ENCODE measurements around the gene CTIF.

CTIF gene

DNA sequence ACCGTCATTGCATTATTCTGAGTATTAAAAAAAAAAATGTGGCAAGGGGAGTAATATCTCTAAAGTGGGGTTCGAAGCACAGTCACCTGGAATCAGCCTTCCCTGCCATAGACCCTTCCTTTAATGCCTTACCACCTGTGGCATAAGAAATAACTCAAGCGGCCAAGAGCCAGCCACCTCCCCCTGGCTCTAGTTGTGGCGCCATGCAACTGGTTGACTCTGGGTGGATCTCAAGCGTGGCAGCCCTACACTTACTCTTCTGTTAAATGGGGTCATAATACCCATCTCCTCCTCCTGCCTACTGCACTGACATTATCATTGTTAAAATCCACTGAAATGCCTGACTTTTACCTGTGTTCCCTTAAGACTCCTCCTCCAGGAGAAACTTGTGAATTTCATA is 236.1 kb downstream of the CTIF start:
- Histone ChIP-seq H3K4me1 (ENCODE audit: control insufficient read depth, insufficient read depth, low read length) (no peaks in the 10 kb centered on the region), H3K27ac (ENCODE audit: low read length) (no peak overlapping the region), H3K36me3 (ENCODE audit: control insufficient read depth, insufficient read depth, low read length) (no peaks in the 10 kb centered on the region), H3K4me3 (ENCODE audit: low read length) (no peak overlapping the region), H3K9me3 (ENCODE audit: control insufficient read depth, insufficient read depth, low read length) (no peaks in the 10 kb centered on the region), H3K27me3 (ENCODE audit: control insufficient read depth, insufficient read depth, low read length) (no peaks in the 10 kb centered on the region)
- WGBS (ENCODE audit: insufficient coverage, insufficient read length): no CpG with 5 or more reads among the region's 5 CpGs
- DNase-seq (ENCODE audit: low read depth, low spot score): no peak

DNA sequence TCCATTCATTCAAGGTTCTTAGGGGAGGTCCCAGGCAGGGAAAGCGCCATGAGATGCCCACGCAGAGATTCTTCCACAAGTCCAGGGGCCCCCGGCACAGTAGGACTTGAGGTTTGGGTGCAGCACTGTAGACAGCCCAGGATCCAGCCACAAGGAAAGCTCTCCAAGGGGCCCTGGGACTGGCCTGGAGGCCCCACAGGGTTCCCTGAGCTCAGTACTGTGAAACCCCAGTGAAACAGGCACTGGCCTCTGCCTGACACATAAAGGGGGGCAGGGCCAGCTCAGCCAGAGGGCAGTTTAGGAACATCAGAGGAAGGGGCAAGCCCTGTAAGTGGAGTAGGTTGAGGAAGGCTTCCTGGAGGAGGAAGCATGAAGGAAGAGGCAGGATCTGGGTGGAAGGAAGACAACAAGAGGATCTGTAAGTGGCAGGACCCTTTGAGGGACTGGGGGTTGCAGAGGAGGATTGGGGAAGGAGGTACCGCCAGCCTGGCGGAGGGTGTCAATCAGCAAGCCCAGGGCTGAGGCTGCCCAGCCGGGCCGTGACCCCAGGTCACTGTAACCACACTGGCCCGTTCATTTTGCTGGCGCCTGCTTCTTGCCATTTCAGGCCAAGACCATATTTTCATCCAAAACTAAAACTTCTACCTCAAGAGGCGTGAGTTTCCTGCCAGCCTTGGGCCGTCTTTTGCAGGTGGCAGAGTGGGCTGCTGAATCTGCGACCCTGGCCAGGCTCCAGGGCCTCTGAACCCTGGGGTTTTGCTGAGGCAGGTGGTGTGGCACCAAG is 236.7 kb downstream of the CTIF start:
- H3K36me3 ChIP-seq (ENCODE audit: control insufficient read depth, insufficient read depth, low read length): no peaks in the 10 kb centered on the region
- H3K4me1 ChIP-seq (ENCODE audit: control insufficient read depth, insufficient read depth, low read length): no peaks in the 10 kb centered on the region
- DNase-seq (ENCODE audit: low read depth, low spot score): no peak
- no CpG with 5 or more reads among the region's 12 CpGs for WGBS (ENCODE audit: insufficient coverage, insufficient read length)
- no peaks in the 10 kb centered on the region for H3K9me3 ChIP-seq (ENCODE audit: control insufficient read depth, insufficient read depth, low read length)
- H3K4me3 ChIP-seq (ENCODE audit: low read length): no peak overlapping the region
- H3K27ac ChIP-seq (ENCODE audit: low read length): no peak overlapping the region
- no peaks in the 10 kb centered on the region for H3K27me3 ChIP-seq (ENCODE audit: control insufficient read depth, insufficient read depth, low read length)

DNA sequence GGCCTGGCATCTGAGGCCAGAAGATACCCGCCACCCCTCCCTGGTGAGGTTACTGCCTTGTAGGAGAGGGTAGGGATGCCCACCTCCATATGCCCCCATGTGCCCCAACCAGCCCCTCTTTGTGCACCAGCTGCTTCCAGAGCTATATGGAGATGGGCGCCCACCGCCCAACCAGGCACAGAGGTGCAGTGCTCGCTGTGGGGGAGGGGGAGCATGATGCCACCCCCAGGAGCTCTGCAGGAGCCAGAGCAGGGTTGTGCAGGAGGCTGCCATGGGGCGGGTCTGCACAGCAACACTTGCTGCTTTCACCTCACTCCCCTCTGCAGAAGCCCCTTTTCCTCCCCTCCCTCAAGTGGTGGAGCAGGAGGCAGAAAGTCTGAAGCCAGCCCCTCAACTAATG is 237.3 kb downstream of the CTIF start:
- Histone ChIP-seq H3K27ac (ENCODE audit: low read length) (no peak overlapping the region), H3K4me1 (ENCODE audit: control insufficient read depth, insufficient read depth, low read length) (no peaks in the 10 kb centered on the region), H3K9me3 (ENCODE audit: control insufficient read depth, insufficient read depth, low read length) (no peaks in the 10 kb centered on the region), H3K4me3 (ENCODE audit: low read length) (no peak overlapping the region), H3K27me3 (ENCODE audit: control insufficient read depth, insufficient read depth, low read length) (no peaks in the 10 kb centered on the region), H3K36me3 (ENCODE audit: control insufficient read depth, insufficient read depth, low read length) (no peaks in the 10 kb centered on the region)
- no CpG with 5 or more reads among the region's 5 CpGs for whole genome bisulfite sequencing (ENCODE audit: insufficient coverage, insufficient read length)
- DNase-seq (ENCODE audit: low read depth, low spot score): no peak

DNA sequence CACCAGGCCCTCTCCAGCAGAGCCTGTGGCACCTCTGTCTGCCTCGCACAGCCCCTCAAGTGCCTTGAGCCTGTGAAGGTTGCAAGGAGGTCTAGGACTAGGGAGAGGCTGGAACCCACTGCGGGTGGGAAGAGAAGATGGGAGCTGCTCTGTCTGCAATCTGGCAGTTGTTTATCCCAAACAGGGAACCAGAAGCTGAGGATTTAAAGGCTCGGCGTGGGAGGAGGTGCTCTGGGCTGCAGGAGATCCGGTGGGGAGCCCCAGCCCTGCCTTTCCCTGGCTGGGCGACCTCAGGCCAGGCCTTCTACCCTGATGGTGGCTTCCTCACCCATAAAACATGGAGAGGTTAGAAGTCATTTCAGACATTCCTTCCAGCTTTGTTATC is 237.8 kb downstream of the CTIF start:
- no CpG with 5 or more reads among the region's 6 CpGs for WGBS (ENCODE audit: insufficient coverage, insufficient read length)
- H3K27me3 ChIP-seq (ENCODE audit: control insufficient read depth, insufficient read depth, low read length): no peaks in the 10 kb centered on the region
- no peaks in the 10 kb centered on the region for H3K9me3 ChIP-seq (ENCODE audit: control insufficient read depth, insufficient read depth, low read length)
- DNase-seq (ENCODE audit: low read depth, low spot score): no peak
- H3K4me3 ChIP-seq (ENCODE audit: low read length): no peak overlapping the region
- H3K36me3 ChIP-seq (ENCODE audit: control insufficient read depth, insufficient read depth, low read length): no peaks in the 10 kb centered on the region
- no peaks in the 10 kb centered on the region for H3K4me1 ChIP-seq (ENCODE audit: control insufficient read depth, insufficient read depth, low read length)
- no peak overlapping the region for H3K27ac ChIP-seq (ENCODE audit: low read length)

DNA sequence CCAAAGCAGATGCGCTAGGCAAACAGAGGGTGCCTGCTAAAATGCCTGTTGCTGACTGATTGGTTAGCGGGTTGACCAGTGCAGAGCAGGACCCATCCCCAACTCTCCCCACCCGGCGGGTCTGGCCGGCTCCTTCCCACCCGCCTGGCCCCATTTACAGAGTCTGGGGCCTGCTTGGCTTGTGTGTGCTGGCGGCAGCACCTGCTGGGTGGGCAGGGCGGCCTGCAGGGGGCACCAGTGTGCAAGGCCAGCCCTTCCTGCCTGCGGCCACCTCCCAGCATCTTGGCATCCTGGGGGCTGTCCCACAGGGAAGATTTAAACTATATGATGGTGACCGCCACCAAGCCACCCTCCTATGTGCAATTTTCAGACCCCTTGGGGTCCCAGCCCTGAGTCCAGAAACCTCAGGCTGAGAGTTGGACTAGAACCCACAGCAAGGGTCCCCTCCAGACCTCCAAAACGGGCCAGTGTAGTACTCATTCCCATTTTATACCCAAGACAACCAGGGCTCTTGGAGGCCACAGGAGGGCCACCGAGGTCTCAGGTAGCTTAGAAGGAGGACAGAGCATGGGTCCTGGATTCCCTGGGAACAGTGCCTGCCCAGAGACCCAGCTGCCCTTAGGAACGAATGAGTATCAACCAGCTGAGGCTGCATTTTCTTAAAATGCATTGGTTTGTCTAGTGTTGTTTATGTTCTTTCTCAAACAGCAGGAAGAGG is 238.4 kb downstream of the CTIF start:
- WGBS (ENCODE audit: insufficient coverage, insufficient read length): no CpG with 5 or more reads among the region's 13 CpGs
- no peak overlapping the region for H3K4me3 ChIP-seq (ENCODE audit: low read length)
- H3K4me1 ChIP-seq (ENCODE audit: control insufficient read depth, insufficient read depth, low read length): no peaks in the 10 kb centered on the region
- H3K27me3 ChIP-seq (ENCODE audit: control insufficient read depth, insufficient read depth, low read length): no peaks in the 10 kb centered on the region
- no peaks in the 10 kb centered on the region for H3K9me3 ChIP-seq (ENCODE audit: control insufficient read depth, insufficient read depth, low read length)
- H3K36me3 ChIP-seq (ENCODE audit: control insufficient read depth, insufficient read depth, low read length): no peaks in the 10 kb centered on the region
- peak; percentile 45 for DNase-seq (ENCODE audit: low read depth, low spot score)
- no peak overlapping the region for H3K27ac ChIP-seq (ENCODE audit: low read length)

DNA sequence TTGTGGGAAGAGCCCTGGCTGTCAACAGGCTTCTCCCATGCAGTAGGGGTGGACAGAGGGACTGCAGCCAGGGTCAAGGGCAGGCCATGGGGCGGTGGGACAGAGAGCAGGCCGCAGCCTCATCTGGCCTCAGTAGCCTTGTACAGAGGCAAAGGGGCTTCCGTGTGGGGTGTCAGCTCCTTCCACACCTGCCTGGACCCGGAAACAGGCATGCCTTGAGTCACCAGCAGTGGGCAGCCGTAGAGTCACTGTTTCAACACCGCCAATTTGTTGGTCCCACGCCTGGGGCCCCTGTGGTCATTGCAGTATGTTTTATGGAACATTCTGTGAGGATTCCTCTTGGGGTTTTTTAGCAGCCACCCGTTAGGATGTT is 238.9 kb downstream of the CTIF start:
- Histone ChIP-seq H3K9me3 (ENCODE audit: control insufficient read depth, insufficient read depth, low read length) (no peaks in the 10 kb centered on the region), H3K27me3 (ENCODE audit: control insufficient read depth, insufficient read depth, low read length) (no peaks in the 10 kb centered on the region), H3K4me1 (ENCODE audit: control insufficient read depth, insufficient read depth, low read length) (no peaks in the 10 kb centered on the region), H3K27ac (ENCODE audit: low read length) (no peak overlapping the region), H3K36me3 (ENCODE audit: control insufficient read depth, insufficient read depth, low read length) (no peaks in the 10 kb centered on the region), H3K4me3 (ENCODE audit: low read length) (no peak overlapping the region)
- no CpG with 5 or more reads among the region's 8 CpGs for WGBS (ENCODE audit: insufficient coverage, insufficient read length)
- DNase-seq (ENCODE audit: low read depth, low spot score): no peak

DNA sequence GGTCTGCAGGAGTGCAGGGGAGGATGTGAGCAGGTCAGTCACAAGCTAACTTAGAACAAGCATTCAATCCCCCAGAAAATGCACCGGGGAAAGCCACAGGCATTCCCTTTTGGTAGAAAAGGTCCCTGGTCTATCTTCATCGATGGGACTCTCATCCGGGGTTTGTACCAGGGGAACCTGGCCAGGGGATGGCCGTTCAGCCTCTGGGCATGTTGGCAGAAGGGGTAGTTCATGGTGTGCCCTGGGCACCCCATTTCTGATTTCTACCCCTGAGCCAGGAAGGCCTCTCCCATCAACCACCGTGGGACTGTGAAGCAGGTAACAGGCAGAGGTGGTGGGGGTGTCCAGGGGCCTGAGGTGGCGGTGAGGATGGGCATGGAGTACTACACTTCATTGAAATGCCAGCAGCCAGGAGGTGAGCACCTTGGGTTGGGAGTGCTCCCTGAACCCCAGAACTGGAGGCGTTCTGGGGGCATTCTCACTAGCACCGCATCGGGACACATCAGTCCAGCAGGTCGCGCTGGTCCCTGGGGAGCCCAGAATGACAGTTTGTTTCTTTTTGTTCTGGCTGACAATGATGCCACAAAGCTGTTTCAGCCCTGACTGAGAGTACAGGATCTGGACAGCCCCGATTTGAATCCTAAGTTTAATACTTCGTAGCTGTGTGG is 239.6 kb downstream of the CTIF start:
- H3K27ac ChIP-seq (ENCODE audit: low read length): no peak overlapping the region
- H3K4me3 ChIP-seq (ENCODE audit: low read length): no peak overlapping the region
- no peaks in the 10 kb centered on the region for H3K27me3 ChIP-seq (ENCODE audit: control insufficient read depth, insufficient read depth, low read length)
- H3K9me3 ChIP-seq (ENCODE audit: control insufficient read depth, insufficient read depth, low read length): no peaks in the 10 kb centered on the region
- DNase-seq (ENCODE audit: low read depth, low spot score): no peak
- no CpG with 5 or more reads among the region's 13 CpGs for WGBS (ENCODE audit: insufficient coverage, insufficient read length)
- no peaks in the 10 kb centered on the region for H3K4me1 ChIP-seq (ENCODE audit: control insufficient read depth, insufficient read depth, low read length)
- H3K36me3 ChIP-seq (ENCODE audit: control insufficient read depth, insufficient read depth, low read length): no peaks in the 10 kb centered on the region

DNA sequence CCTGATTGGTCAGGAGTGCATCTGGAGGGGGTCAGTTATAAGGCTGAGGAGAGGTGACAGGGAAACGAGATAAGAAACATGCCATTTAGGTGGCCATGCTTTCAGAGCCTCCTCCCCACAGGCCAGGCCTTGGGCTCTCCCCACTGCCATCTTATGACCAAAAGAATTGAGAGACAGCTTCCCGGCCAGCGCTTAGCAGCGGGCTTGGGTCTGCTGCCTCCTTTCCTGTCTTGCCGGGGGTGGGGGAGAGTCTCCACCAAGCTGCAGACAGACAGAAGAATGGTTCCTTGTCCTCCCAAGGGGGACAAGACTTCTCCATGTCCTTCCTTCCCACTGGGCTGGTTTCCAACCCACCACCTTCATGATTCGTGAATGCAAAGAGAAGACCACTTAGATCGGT is 240.6 kb downstream of the CTIF start:
- H3K36me3 ChIP-seq (ENCODE audit: control insufficient read depth, insufficient read depth, low read length): no peaks in the 10 kb centered on the region
- H3K27ac ChIP-seq (ENCODE audit: low read length): no peak overlapping the region
- no peaks in the 10 kb centered on the region for H3K27me3 ChIP-seq (ENCODE audit: control insufficient read depth, insufficient read depth, low read length)
- WGBS (ENCODE audit: insufficient coverage, insufficient read length): no CpG with 5 or more reads among the region's 7 CpGs
- DNase-seq (ENCODE audit: low read depth, low spot score): no peak
- no peak overlapping the region for H3K4me3 ChIP-seq (ENCODE audit: low read length)
- no peaks in the 10 kb centered on the region for H3K9me3 ChIP-seq (ENCODE audit: control insufficient read depth, insufficient read depth, low read length)
- no peaks in the 10 kb centered on the region for H3K4me1 ChIP-seq (ENCODE audit: control insufficient read depth, insufficient read depth, low read length)

DNA sequence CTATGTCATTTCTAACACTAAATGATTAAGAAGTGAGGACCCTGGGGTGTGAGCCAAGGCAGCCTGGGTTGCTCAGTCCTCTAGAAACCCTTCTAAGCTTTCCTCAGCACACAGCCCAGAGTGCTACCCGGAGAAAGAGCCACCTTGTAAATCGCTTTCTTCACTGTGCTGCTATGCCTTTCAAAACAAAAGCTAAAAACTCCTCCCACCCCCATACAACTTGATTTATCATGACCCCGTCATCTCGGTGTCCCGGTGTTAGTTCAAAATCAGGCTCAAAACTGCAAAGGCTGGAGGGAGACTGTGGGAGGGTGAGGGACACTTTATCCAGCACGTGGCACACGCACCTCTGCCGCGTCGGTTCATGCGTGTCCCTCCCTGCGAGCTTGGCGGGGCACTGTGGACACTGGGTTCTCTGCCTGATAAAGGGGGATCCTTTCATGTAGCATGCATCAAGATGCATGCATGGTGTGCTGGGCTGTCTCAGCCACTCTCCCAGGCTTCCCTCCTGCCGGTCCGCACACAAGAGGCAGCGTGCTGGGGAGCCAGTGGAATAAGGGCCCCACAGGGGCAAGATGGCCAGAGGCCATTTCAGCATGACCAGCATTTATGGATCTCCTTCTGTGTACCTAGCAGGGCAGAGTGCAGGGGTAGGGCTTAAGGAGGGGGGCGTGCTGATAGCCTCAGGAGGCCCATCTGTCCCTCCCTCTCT is 241.5 kb downstream of the CTIF start:
- H3K4me3 ChIP-seq (ENCODE audit: low read length): no peak overlapping the region
- H3K27me3 ChIP-seq (ENCODE audit: control insufficient read depth, insufficient read depth, low read length): no peaks in the 10 kb centered on the region
- H3K4me1 ChIP-seq (ENCODE audit: control insufficient read depth, insufficient read depth, low read length): no peaks in the 10 kb centered on the region
- DNase-seq (ENCODE audit: low read depth, low spot score): no peak
- H3K27ac ChIP-seq (ENCODE audit: low read length): no peak overlapping the region
- H3K9me3 ChIP-seq (ENCODE audit: control insufficient read depth, insufficient read depth, low read length): no peaks in the 10 kb centered on the region
- WGBS (ENCODE audit: insufficient coverage, insufficient read length): no CpG with 5 or more reads among the region's 17 CpGs
- H3K36me3 ChIP-seq (ENCODE audit: control insufficient read depth, insufficient read depth, low read length): no peaks in the 10 kb centered on the region

DNA sequence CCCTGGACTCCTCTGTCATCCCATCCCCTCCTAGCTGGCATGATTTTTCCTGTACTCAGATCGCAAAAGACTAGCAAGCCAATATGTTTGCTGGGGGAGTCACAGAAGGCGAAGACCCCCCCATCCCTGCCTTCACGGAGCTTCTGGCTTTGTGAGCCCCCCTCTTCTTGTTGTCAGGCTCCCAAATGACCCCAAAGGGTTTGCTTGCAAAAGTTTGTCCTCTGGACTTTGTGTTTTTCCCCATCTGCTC is 242.0 kb downstream of the CTIF start:
- Histone ChIP-seq H3K27ac (ENCODE audit: low read length) (no peak overlapping the region), H3K9me3 (ENCODE audit: control insufficient read depth, insufficient read depth, low read length) (no peaks in the 10 kb centered on the region), H3K27me3 (ENCODE audit: control insufficient read depth, insufficient read depth, low read length) (no peaks in the 10 kb centered on the region), H3K4me1 (ENCODE audit: control insufficient read depth, insufficient read depth, low read length) (no peaks in the 10 kb centered on the region), H3K4me3 (ENCODE audit: low read length) (no peak overlapping the region), H3K36me3 (ENCODE audit: control insufficient read depth, insufficient read depth, low read length) (no peaks in the 10 kb centered on the region)
- DNase-seq (ENCODE audit: low read depth, low spot score): no peak
- WGBS (ENCODE audit: insufficient coverage, insufficient read length): no CpG with 5 or more reads among the region's 3 CpGs

All from iPS DF 6.9 (cell line).